COLO829 (cell line): Measurements from ENCODE around the gene SLC3A2.

Experiments
- DNase-seq: peaks from one replicate; pipeline ENCODE4 v3.0.0; 2012; ENCODE audit warnings: low spot score

SLC3A2 gene

GRCh38 chr11:62910141-62910882 is 29.6 kb downstream of the SLC3A2 start:
- DNase-seq = no peak

- no peak for DNase-seq
These were observed 30.7 kb downstream of the SLC3A2 start for GRCh38 chr11:62911137-62912130.

- DNase-seq = no peak
These were observed 31.6 kb downstream of the SLC3A2 start for GRCh38 chr11:62912268-62912667.

GRCh38 chr11:62914416-62914815 is 33.7 kb downstream of the SLC3A2 start:
- DNase-seq = no peak

GRCh38 chr11:62917906-62918502 is 37.3 kb downstream of the SLC3A2 start:
- no peak for DNase-seq

- no peak for DNase-seq
These were observed 37.8 kb downstream of the SLC3A2 start for GRCh38 chr11:62918531-62918930.

- DNase-seq = no peak
These were observed 38.8 kb downstream of the SLC3A2 start for GRCh38 chr11:62919476-62919875.

GRCh38 chr11:62919898-62920640 is 39.4 kb downstream of the SLC3A2 start:
- no peak for DNase-seq

- DNase-seq = no peak
These were observed 40.5 kb downstream of the SLC3A2 start, which contains the start of gene CHRM1 for GRCh38 chr11:62921201-62921572. Gene CHRM1 (minus strand): TSS chr11:62921363. CDS start chr11:62911100, 10,263 bp downstream.

GRCh38 chr11:62921573-62922188 is 41.0 kb downstream of the SLC3A2 start:
- DNase-seq = peak; percentile 71

GRCh38 chr11:62922189-62922589 is 41.5 kb downstream of the SLC3A2 start:
- no peak for DNase-seq

GRCh38 chr11:62922653-62923431 is 42.1 kb downstream of the SLC3A2 start:
- peak; percentile 47 for DNase-seq

- no peak for DNase-seq
These were observed 43.1 kb downstream of the SLC3A2 start for GRCh38 chr11:62923601-62924411.

GRCh38 chr11:62925308-62925707 is 44.6 kb downstream of the SLC3A2 start:
- no peak for DNase-seq

GRCh38 chr11:62925745-62926679 is 45.3 kb downstream of the SLC3A2 start:
- no peak for DNase-seq

- DNase-seq = no peak
These were observed 46.2 kb downstream of the SLC3A2 start for GRCh38 chr11:62926680-62927455.

- DNase-seq = no peak
These were observed 47.3 kb downstream of the SLC3A2 start for GRCh38 chr11:62928011-62928410.

GRCh38 chr11:62930157-62930556 is 49.5 kb downstream of the SLC3A2 start:
- DNase-seq = no peak
